Immature natural killer cell (primary cell): ENCODE measurements around the gene ZFPM1. TPM values are rescaled to one million over a fixed set of nuclear protein-coding genes. Genes with fewer than 3 reads are reported as not detected.

Source experiments
- DNase-seq, 3 donors: peaks; one replicate each; pipeline ENCODE4 v3.0.0; 2022; ENCODE audit warnings: mixed read lengths in 1 of 3
- H3K27ac Mint-ChIP-seq, 6 donors: one replicate each; pipeline ENCODE4 v1.8.0; 2020; ENCODE audit warnings: mixed read lengths in 6 of 6, mild to moderate bottlenecking in 5 of 6, inconsistent platforms in 4 of 6, moderate library complexity in 3 of 6
- H3K27me3 Mint-ChIP-seq, 3 donors: one replicate each; pipeline ENCODE4 v1.8.0; 2020 to 2021; ENCODE audit warnings: low read depth in 3 of 3, mild to moderate bottlenecking in 3 of 3, mixed read lengths in 3 of 3, moderate library complexity in 3 of 3, inconsistent platforms in 1 of 3
- H3K36me3 Mint-ChIP-seq, 3 donors: one replicate each; pipeline ENCODE4 v1.8.0; 2020; ENCODE audit warnings: mixed read lengths in 3 of 3, inconsistent platforms in 2 of 3, mild to moderate bottlenecking in 2 of 3
- H3K4me1 Mint-ChIP-seq, 2 donors: one replicate each; pipeline ENCODE4 v1.8.0; 2020; ENCODE audit warnings: inconsistent platforms in 2 of 2, mild to moderate bottlenecking in 2 of 2, mixed read lengths in 2 of 2, moderate library complexity in 1 of 2
- H3K4me3 Mint-ChIP-seq, 5 donors: one replicate each; pipeline ENCODE4 v1.8.0; 2020; ENCODE audit warnings: mild to moderate bottlenecking in 5 of 5, mixed read lengths in 5 of 5, inconsistent platforms in 3 of 5, moderate library complexity in 3 of 5
- H3K9me3 Mint-ChIP-seq, 6 donors: one replicate each; pipeline ENCODE4 v1.8.0; 2020; ENCODE audit warnings: mild to moderate bottlenecking in 6 of 6, mixed read lengths in 6 of 6, inconsistent platforms in 4 of 6, moderate library complexity in 3 of 6
- polyA plus RNA-seq, 3 donors: library from polyadenylated mRNA; unstranded; fragments of 300-500 nt; fragmentation: Illumina TruSeq; gene quantifications; one replicate each; pipeline ENCODE4 v1.2.3, GENCODE V29; 2021

Gene ZFPM1
- polyA plus RNA-seq, 3 donors from 2014 or later = 0.14 to 0.75 TPM; not detected in 1

DNA sequence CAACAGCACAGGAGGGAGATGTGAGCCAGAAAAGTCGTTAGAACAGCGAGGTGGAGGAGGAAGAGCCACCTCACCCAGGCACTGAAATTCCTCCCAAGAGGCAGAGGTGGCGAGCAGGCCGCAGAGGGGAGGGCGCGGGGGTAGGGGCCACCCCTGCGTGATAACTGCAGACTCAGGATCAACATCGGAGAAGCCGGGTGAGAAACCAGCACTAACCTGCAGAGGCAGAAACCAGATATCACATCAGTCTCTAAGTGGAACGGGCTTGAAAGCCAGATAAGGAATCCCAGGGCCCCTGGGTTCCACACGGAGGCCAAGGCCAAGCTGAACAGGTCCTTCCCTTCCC, 77.8 kb downstream of the ZFPM1 start:
- Mint-ChIP-seq H3K9me3 (no peaks in the 10 kb centered on the region), H3K27me3 (peaks cover 11 to 20% (median 12%) of the 10 kb centered on the region in 3 donors), H3K27ac (peak overlapping the region in 2 of 6 donors; percentile 58 to 64), H3K36me3 (peaks cover 0 to 9% (median 1%) of the 10 kb centered on the region in 3 donors), H3K4me3 (no peak overlapping the region), H3K4me1 (peaks cover 11 to 30% of the 10 kb centered on the region in 2 donors)
- no peak for DNase-seq

DNA sequence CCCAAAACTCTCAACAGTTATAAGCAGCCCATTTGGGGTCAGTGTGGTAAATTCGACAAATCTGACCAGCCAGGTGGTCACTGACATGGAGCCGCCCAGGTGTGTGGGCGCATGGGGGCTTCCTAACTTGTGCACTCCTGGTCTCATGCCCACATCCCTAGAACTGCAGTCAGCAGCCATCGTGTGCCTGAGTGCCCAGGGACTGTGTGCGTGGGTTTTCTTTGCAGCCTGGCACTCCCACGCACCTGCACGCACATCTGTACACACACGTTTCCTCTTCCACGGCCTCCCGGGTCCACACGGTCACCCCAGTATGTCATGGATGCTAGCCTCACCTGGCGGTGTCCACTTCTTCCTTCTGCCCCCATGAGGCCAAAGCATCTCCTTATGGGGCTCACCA, 78.3 kb downstream of the ZFPM1 start:
- no peak for DNase-seq
- no peak overlapping the region for H3K4me3 Mint-ChIP-seq
- H3K9me3 Mint-ChIP-seq = peaks cover 0 to 2% (median 0%) of the 10 kb centered on the region in 6 donors
- peak overlapping the region in 3 of 6 donors; percentile 34 to 70 (median 49) for H3K27ac Mint-ChIP-seq
- peaks cover 12 to 20% (median 14%) of the 10 kb centered on the region in 3 donors for H3K27me3 Mint-ChIP-seq
- peaks cover 9 to 30% of the 10 kb centered on the region in 2 donors for H3K4me1 Mint-ChIP-seq
- H3K36me3 Mint-ChIP-seq = peaks cover 0 to 10% (median 3%) of the 10 kb centered on the region in 3 donors

DNA sequence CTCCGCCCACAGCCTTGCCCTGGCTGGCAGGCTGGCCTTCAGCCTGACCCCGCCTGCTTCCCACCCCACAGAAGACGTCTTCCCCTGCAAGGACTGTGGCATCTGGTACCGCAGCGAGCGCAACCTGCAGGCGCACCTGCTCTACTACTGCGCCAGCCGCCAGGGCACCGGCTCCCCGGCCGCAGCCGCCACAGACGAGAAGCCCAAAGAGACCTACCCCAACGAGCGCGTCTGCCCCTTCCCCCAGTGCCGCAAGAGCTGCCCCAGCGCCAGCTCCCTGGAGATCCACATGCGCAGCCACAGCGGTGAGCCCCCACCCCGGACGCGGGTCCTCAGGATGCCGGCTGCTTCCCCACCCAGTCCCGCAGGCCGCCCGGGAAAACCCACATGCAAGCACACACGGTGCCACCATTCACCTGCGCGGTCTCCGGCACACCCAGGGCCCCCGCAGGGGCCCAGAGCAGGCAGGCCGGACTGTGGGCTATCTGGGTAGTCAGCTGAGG, 78.9 kb downstream of the ZFPM1 start:
- Mint-ChIP-seq H3K27me3 (peaks cover 12 to 20% (median 12%) of the 10 kb centered on the region in 3 donors), H3K4me3 (no peak overlapping the region), H3K36me3 (peaks cover 0 to 10% (median 3%) of the 10 kb centered on the region in 3 donors), H3K4me1 (peaks cover 6 to 32% of the 10 kb centered on the region in 2 donors), H3K9me3 (peaks cover 0 to 2% (median 0%) of the 10 kb centered on the region in 6 donors), H3K27ac (peak overlapping the region in 2 of 6 donors; percentile 23 to 40)
- DNase-seq = no peak

DNA sequence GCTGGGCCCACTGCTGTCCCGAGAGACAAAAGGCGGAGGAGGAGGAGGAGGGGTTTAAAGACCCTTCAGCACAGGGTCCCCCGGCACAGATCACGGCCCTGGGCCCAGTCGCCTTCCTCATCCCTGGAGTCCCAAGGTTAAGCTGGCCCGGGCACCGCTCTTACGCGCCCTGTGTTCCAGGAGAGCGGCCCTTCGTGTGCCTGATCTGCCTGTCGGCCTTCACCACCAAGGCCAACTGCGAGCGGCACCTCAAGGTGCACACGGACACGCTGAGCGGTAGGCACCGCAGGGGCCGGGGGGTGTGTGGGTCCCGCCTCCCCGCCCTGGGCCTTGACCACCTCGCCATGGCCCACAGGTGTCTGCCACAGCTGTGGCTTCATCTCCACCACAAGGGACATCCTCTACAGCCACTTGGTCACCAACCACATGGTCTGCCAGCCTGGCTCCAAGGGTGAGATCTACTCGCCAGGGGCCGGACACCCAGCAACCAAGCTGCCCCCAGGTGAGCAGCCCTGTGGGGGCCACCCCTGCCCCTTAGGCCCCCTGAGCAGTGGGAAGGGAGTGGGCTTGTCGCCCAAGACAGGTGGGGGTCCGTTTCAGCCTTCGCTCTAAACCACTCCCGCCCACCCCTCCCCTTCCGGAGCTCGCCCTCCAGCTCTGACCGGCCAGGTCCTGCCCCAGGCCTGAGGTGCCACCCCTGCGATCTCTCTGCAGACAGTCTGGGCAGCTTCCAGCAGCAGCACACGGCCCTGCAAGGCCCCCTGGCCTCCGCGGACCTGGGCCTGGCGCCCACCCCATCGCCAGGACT, 79.6 kb downstream of the ZFPM1 start:
- Mint-ChIP-seq H3K27ac (no peak overlapping the region), H3K27me3 (peaks cover 12 to 20% (median 17%) of the 10 kb centered on the region in 3 donors), H3K36me3 (peaks cover 0 to 10% (median 3%) of the 10 kb centered on the region in 3 donors), H3K9me3 (peaks cover 0 to 2% (median 0%) of the 10 kb centered on the region in 6 donors), H3K4me3 (no peak overlapping the region), H3K4me1 (peaks cover 6 to 36% of the 10 kb centered on the region in 2 donors)
- DNase-seq = peak; percentile 51 to 54 (median 53)

DNA sequence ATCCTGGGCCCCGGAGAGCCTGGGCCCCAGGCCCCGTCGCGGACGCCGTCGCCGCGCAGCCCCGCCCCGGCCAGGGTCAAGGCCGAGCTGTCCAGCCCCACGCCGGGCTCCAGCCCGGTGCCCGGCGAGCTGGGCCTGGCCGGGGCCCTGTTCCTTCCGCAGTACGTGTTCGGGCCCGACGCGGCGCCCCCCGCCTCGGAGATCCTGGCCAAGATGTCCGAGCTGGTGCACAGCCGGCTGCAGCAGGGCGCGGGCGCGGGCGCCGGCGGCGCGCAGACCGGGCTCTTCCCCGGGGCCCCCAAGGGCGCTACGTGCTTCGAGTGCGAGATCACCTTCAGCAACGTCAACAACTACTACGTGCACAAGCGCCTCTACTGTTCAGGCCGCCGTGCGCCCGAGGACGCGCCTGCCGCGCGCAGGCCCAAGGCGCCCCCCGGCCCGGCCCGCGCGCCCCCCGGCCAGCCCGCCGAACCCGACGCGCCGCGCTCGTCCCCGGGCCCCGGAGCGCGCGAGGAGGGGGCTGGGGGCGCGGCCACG, 80.4 kb downstream of the ZFPM1 start:
- Mint-ChIP-seq H3K27ac (no peak overlapping the region), H3K4me1 (peaks cover 6 to 44% of the 10 kb centered on the region in 2 donors), H3K27me3 (peaks cover 12 to 20% (median 20%) of the 10 kb centered on the region in 3 donors), H3K4me3 (no peak overlapping the region), H3K9me3 (peaks cover 0 to 2% (median 0%) of the 10 kb centered on the region in 6 donors), H3K36me3 (peaks cover 0 to 10% (median 3%) of the 10 kb centered on the region in 3 donors)
- no peak for DNase-seq

DNA sequence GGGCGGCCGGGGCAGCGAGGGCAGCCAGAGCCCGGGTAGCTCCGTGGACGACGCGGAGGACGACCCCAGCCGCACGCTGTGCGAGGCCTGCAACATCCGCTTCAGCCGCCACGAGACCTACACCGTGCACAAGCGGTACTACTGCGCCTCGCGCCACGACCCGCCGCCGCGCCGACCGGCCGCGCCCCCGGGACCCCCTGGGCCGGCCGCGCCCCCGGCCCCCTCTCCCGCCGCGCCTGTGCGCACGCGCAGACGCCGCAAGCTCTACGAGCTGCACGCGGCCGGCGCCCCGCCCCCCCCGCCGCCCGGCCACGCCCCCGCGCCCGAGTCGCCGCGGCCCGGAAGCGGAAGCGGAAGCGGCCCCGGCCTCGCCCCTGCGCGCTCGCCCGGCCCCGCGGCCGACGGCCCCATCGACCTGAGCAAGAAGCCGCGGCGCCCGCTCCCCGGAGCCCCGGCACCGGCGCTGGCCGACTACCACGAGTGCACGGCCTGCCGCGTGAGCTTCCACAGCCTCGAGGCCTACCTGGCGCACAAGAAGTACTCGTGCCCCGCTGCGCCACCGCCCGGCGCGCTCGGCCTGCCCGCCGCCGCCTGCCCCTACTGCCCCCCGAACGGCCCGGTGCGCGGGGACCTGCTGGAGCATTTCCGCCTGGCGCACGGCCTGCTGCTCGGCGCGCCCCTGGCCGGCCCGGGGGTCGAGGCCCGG, 81.0 kb downstream of the ZFPM1 start:
- no peak overlapping the region for H3K27ac Mint-ChIP-seq
- peak; percentile 49 to 77 (median 70) for DNase-seq
- H3K27me3 Mint-ChIP-seq = peaks cover 17 to 24% (median 18%) of the 10 kb centered on the region in 3 donors
- no peak overlapping the region for H3K4me3 Mint-ChIP-seq
- H3K4me1 Mint-ChIP-seq = peaks cover 6 to 50% of the 10 kb centered on the region in 2 donors
- H3K9me3 Mint-ChIP-seq = peaks cover 0 to 2% (median 0%) of the 10 kb centered on the region in 6 donors
- peaks cover 0 to 7% (median 3%) of the 10 kb centered on the region in 3 donors for H3K36me3 Mint-ChIP-seq

DNA sequence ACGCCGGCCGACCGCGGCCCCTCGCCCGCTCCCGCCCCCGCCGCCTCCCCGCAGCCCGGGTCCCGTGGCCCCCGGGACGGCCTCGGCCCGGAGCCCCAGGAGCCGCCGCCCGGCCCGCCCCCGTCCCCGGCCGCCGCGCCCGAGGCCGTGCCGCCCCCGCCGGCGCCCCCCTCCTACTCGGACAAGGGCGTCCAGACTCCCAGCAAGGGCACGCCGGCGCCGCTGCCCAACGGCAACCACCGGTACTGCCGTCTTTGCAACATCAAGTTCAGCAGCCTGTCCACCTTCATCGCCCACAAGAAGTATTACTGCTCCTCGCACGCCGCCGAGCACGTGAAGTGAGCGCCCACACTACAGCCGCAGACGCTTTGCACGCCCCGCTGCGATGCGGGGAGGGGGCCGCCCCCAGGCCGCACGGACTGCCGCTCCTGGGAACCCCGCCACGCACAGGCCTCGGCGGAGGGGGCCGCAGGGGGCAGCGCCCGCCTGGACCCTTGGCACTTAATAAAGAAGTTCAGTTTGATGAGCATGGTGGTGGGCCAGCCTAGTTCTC, 81.6 kb downstream of the ZFPM1 start:
- DNase-seq = peak in 2 of 3 donors; percentile 30
- Mint-ChIP-seq H3K4me3 (peak overlapping the region; percentile 42 to 83 (median 69)), H3K27me3 (peaks cover 13 to 24% (median 14%) of the 10 kb centered on the region in 3 donors), H3K4me1 (peaks cover 6 to 56% of the 10 kb centered on the region in 2 donors), H3K9me3 (peaks cover 0 to 2% (median 0%) of the 10 kb centered on the region in 6 donors), H3K27ac (peak overlapping the region in 5 of 6 donors; percentile 59 to 87 (median 62)), H3K36me3 (peaks cover 0 to 3% (median 3%) of the 10 kb centered on the region in 3 donors)

DNA sequence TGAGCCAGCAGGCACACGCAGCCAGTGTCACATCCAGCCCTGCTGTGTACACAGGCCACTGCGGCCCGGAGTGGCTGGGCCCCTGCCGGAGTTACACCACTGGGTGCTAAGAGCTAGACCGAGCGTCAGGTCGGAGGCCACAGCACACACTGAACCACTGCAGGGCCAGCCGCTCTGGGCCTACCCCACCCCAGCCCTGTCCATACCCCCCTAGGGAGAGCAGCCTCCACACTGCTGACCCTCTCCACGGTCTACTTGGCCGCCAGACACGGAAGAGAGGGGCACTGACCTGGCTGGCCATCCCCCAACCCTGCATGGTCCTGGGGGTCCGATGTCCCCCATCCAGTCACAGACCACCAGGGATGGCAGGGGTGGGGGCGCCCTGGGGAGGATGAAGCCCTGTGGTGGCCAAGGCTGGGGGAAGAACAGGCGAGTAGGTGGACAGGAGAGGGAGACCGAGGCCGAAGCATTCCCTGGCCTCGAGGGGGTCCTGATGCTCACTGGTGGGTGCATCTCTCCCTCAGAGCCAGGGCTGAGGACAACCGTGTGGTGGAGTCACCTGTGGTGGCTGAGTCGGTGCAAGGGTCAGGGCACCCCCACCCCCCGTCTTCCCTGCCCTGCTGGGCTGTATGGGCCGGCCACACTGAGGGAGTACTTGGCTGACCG, 82.2 kb downstream of the ZFPM1 start:
- H3K27ac Mint-ChIP-seq = peak overlapping the region in 4 of 6 donors; percentile 64 to 92 (median 88)
- peak overlapping the region; percentile 41 to 83 (median 70) for H3K4me3 Mint-ChIP-seq
- H3K36me3 Mint-ChIP-seq = peaks cover 0 to 3% (median 3%) of the 10 kb centered on the region in 3 donors
- DNase-seq = no peak
- peaks cover 6 to 60% of the 10 kb centered on the region in 2 donors for H3K4me1 Mint-ChIP-seq
- H3K27me3 Mint-ChIP-seq = peaks cover 13 to 24% (median 13%) of the 10 kb centered on the region in 3 donors
- peaks cover 0 to 2% (median 0%) of the 10 kb centered on the region in 6 donors for H3K9me3 Mint-ChIP-seq

DNA sequence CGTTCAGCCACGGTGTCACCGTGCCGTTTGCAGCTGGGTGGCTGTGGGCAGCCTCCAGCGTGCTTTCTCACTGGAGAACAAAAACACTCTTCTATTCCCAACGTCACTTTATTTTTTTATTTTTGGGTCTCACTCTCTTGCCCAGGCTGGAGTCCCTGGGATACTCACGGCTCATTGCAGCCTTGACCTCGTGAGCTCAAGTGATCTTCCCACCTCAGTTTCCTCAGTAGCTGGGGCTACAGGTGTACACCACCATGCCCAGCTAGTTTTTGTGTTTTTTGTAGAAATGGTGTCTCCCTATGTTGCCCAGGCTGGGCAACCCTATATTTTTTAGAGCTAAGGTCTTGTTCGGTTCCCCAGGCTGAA, 82.8 kb downstream of the ZFPM1 start:
- peak overlapping the region; percentile 28 to 83 (median 70) for H3K4me3 Mint-ChIP-seq
- peaks cover 0 to 2% (median 0%) of the 10 kb centered on the region in 6 donors for H3K9me3 Mint-ChIP-seq
- H3K27ac Mint-ChIP-seq = peak overlapping the region in 5 of 6 donors; percentile 64 to 92 (median 87)
- DNase-seq = no peak
- peaks cover 0 to 3% (median 3%) of the 10 kb centered on the region in 3 donors for H3K36me3 Mint-ChIP-seq
- H3K4me1 Mint-ChIP-seq = peaks cover 6 to 62% of the 10 kb centered on the region in 2 donors
- peaks cover 13 to 20% (median 13%) of the 10 kb centered on the region in 3 donors for H3K27me3 Mint-ChIP-seq

DNA sequence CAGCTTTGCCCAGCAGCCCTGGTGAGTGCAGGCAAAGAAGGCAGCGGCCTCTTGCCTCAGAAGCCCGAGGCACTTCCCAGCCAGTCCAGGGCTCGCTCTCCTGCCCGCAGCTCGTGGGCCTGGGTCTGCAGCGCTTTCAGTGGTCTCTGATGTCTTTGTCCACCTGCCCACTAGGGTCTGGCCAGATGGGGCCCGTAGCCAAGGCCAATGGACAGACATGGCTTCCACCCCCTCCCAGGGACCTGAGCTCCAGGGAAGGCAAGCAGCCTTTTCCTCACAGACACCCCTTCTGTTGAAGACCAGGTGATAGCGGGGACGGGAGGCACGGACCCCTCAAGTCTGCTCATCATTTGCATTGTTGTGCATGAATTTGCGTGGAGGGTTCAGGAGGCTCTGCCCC, 83.4 kb downstream of the ZFPM1 start:
- Mint-ChIP-seq H3K4me1 (peaks cover 6 to 68% of the 10 kb centered on the region in 2 donors), H3K9me3 (peaks cover 0 to 2% (median 0%) of the 10 kb centered on the region in 6 donors), H3K27me3 (peaks cover 12 to 20% (median 12%) of the 10 kb centered on the region in 3 donors), H3K36me3 (peaks cover 0 to 3% (median 3%) of the 10 kb centered on the region in 3 donors), H3K4me3 (peak overlapping the region in 2 of 5 donors; percentile 7 to 93), H3K27ac (peak overlapping the region in 4 of 6 donors; percentile 45 to 92 (median 60))
- DNase-seq = no peak

DNA sequence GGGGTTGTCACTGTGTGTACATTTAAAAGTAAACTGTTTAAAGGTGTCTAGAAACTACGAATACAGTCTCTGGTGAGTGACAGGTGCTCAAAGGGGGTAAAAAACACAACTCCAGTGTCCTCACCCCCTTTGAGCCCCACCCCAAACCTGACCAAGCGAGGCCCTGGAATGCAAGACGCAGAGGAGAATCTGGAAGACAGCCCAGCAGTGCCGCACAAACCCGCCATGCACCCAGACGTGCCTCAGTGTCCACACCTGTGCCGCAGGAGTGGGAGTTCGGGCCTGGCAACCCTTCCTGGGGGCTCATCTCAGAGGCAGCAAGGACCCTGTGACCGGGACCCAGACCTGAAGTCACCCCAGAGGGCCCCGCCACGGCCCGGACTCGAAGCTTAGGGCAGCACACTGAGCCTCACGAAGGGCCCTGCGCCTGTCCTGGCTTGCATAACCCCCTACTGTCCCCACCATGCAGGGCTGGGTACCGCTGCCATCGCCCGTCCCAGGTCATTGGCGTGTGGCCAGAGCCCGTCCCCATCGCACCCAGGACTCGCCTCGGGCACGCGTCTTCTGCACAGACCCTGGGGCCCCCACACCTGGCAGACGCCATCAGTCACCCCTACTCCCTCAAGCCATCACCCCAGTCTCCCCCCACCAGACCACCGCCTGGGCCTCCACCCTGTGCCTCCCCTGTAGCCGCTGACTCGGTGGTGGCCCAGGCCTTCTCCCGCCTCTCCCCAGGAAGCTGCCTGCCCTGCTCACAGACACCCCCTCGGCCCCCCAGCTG, 84.1 kb downstream of the ZFPM1 start:
- H3K4me1 Mint-ChIP-seq = peaks cover 11 to 71% of the 10 kb centered on the region in 2 donors
- peak overlapping the region in 3 of 6 donors; percentile 45 to 90 (median 71) for H3K27ac Mint-ChIP-seq

DNA sequence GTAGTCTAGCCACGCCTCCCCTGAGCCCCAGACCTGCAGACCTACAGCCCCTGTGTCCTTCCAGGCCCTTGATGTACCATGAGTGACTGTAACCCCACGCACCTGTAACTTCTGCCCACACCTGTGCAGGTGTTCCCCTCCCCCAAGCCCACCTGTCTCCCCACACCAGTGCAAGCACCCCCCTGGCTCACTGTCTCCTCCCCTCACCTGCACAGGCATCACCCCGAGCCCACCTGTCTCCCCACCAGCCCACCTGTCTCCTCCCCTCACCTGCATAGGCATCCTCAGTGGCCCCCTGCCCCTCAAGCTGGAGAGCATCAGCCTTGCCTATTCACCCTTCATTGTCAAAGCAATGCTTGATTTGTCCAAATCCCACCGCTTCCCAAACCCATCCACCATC, 84.8 kb downstream of the ZFPM1 start:
- H3K4me1 Mint-ChIP-seq = peaks cover 13 to 77% of the 10 kb centered on the region in 2 donors
- peaks cover 0 to 9% (median 3%) of the 10 kb centered on the region in 3 donors for H3K36me3 Mint-ChIP-seq
- DNase-seq = no peak
- H3K9me3 Mint-ChIP-seq = peaks cover 0 to 6% (median 1%) of the 10 kb centered on the region in 6 donors
- peak overlapping the region in 2 of 5 donors; percentile 21 to 93 for H3K4me3 Mint-ChIP-seq
- H3K27ac Mint-ChIP-seq = peak overlapping the region in 3 of 6 donors; percentile 45 to 90 (median 71)
- peaks cover 8 to 25% (median 11%) of the 10 kb centered on the region in 3 donors for H3K27me3 Mint-ChIP-seq

More for the DNA sequence above, 84.1 kb downstream of the ZFPM1 start:
- DNase-seq = no peak
- peaks cover 0 to 2% (median 0%) of the 10 kb centered on the region in 6 donors for H3K9me3 Mint-ChIP-seq
- peaks cover 9 to 22% (median 10%) of the 10 kb centered on the region in 3 donors for H3K27me3 Mint-ChIP-seq
- H3K36me3 Mint-ChIP-seq = peaks cover 0 to 3% (median 3%) of the 10 kb centered on the region in 3 donors
- H3K4me3 Mint-ChIP-seq = peak overlapping the region in 2 of 5 donors; percentile 7 to 93
